Gastrocnemius medialis (tissue), 4 donors: Measurements from ENCODE around the gene TCF3.

ENCODE experiments used
- POLR2A ChIP-seq, 2 donors: fragments of 450-650 bp; IDR thresholded peaks; one replicate each; pipeline ENCODE4 v1.6.1; 2017; ENCODE audit warnings: antibody characterized with exemption in 2 of 2, mild to moderate bottlenecking in 2 of 2, moderate library complexity in 2 of 2
- TF ChIP-seq, protein P1 (sequence below), 5 experiments: fragments of 450-650 bp in 3 of 5; fragments of 200-600 bp in 2 of 5; sonication (generic) in 2 of 5; IDR thresholded peaks in 4 of 5; conservative IDR thresholded peaks in 1 of 5; 1 replicate in 4 of 5; 2 replicates in 1 of 5; pipeline ENCODE4 v1.5.1; 2016 to 2019; ENCODE audit warnings: antibody characterized with exemption in 5 of 5, mild to moderate bottlenecking in 3 of 5, moderate library complexity in 3 of 5

DNA sequence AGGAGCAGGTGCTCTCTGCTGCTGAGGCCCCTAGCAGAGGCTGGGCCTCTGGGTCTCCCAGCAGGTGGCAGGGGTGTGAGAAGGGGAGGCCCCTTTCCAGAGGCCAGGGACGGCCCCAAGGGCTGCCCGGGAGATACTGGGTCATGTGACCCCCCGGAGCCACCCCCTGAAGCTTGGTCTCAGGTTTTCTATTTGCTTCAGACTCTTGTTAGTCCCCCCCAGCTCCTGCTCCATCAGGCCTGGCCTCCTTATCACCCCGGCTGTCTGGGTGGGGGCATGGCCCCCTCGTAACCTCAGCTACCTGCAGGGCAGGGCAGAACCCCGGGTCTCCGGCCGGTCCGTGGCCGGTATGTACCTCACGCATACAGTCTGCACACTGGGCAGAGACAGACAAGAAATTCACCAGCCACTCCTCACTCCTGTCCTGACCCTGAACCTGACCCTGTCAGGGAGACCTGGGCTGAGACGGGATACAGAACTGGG, 13.2 kb upstream of the TCF3 start:
- TF ChIP-seq POLR2A (IDR thresholded peaks at IDR 0.05): no peak
- TF ChIP-seq, protein P1, sequence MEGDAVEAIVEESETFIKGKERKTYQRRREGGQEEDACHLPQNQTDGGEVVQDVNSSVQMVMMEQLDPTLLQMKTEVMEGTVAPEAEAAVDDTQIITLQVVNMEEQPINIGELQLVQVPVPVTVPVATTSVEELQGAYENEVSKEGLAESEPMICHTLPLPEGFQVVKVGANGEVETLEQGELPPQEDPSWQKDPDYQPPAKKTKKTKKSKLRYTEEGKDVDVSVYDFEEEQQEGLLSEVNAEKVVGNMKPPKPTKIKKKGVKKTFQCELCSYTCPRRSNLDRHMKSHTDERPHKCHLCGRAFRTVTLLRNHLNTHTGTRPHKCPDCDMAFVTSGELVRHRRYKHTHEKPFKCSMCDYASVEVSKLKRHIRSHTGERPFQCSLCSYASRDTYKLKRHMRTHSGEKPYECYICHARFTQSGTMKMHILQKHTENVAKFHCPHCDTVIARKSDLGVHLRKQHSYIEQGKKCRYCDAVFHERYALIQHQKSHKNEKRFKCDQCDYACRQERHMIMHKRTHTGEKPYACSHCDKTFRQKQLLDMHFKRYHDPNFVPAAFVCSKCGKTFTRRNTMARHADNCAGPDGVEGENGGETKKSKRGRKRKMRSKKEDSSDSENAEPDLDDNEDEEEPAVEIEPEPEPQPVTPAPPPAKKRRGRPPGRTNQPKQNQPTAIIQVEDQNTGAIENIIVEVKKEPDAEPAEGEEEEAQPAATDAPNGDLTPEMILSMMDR (IDR thresholded peaks at IDR 0.05 in 4 of 5, conservative IDR thresholded peaks at IDR 0.05 in 1 of 5): no peak
